ENCODE results near the gene EDC4.
"Not testable (repeated sequence)": the region's sequence is repeated elsewhere in the genome, so short reads cannot be mapped to it uniquely, and the experiment has no call there.

Gene EDC4

GRCh38 chr16:67872631-67873434 is at the start of gene EDC4:
EDC4 (plus strand) TSS chr16:67873052; CDS start chr16:67873262, 210 bp downstream.
- H3K27ac ChIP-seq (ENCODE audit: low read length), result peak within 1 kb of the TSS; percentile 61
- H3K4me1 ChIP-seq (ENCODE audit: control insufficient read depth in 1 of 2, insufficient read depth in 2 of 2, low read length in 2 of 2), result peaks cover 15 to 32% of the 10 kb centered on the region in 2 donors
- H3K27me3 ChIP-seq (ENCODE audit: low read depth, low read length), result no peaks in the 10 kb centered on the region
- H3K4me3 ChIP-seq (ENCODE audit: low read depth in 1 of 2, low read length in 2 of 2), result peak within 1 kb of the TSS; percentile 73 to 89
- peaks cover 35 to 57% of the 10 kb centered on the region in 2 donors for H3K36me3 ChIP-seq (ENCODE audit: control insufficient read depth in 1 of 2, insufficient read depth in 2 of 2, low read length in 2 of 2)
- H3K9me3 ChIP-seq (ENCODE audit: control insufficient read depth in 1 of 2, low read length in 2 of 2), result no peaks in the 10 kb centered on the region

GRCh38 chr16:67825119-67825518 is 47.7 kb upstream of the EDC4 start:
- no peaks in the 10 kb centered on the region for H3K9me3 ChIP-seq (ENCODE audit: control insufficient read depth in 1 of 2, low read length in 2 of 2)
- no peaks in the 10 kb centered on the region for H3K4me1 ChIP-seq (ENCODE audit: control insufficient read depth in 1 of 2, insufficient read depth in 2 of 2, low read length in 2 of 2)
- no peaks in the 10 kb centered on the region for H3K27me3 ChIP-seq (ENCODE audit: low read depth, low read length)
- no peak overlapping the region for H3K27ac ChIP-seq (ENCODE audit: low read length)
- H3K36me3 ChIP-seq (ENCODE audit: control insufficient read depth in 1 of 2, insufficient read depth in 2 of 2, low read length in 2 of 2), result peaks cover 26 to 35% of the 10 kb centered on the region in 2 donors
- no peak overlapping the region for H3K4me3 ChIP-seq (ENCODE audit: low read depth in 1 of 2, low read length in 2 of 2)

GRCh38 chr16:67825906-67826305 is 46.9 kb upstream of the EDC4 start:
- H3K36me3 ChIP-seq (ENCODE audit: control insufficient read depth in 1 of 2, insufficient read depth in 2 of 2, low read length in 2 of 2), result peaks cover 32 to 43% of the 10 kb centered on the region in 2 donors
- no peak overlapping the region for H3K4me3 ChIP-seq (ENCODE audit: low read depth in 1 of 2, low read length in 2 of 2)
- no peak overlapping the region for H3K27ac ChIP-seq (ENCODE audit: low read length)
- H3K27me3 ChIP-seq (ENCODE audit: low read depth, low read length), result no peaks in the 10 kb centered on the region
- H3K4me1 ChIP-seq (ENCODE audit: control insufficient read depth in 1 of 2, insufficient read depth in 2 of 2, low read length in 2 of 2), result no peaks in the 10 kb centered on the region
- H3K9me3 ChIP-seq (ENCODE audit: control insufficient read depth in 1 of 2, low read length in 2 of 2), result no peaks in the 10 kb centered on the region

GRCh38 chr16:67828651-67829050 is 44.2 kb upstream of the EDC4 start:
- Histone ChIP-seq H3K4me3 (ENCODE audit: low read depth in 1 of 2, low read length in 2 of 2) (no peak overlapping the region), H3K9me3 (ENCODE audit: control insufficient read depth in 1 of 2, low read length in 2 of 2) (no peaks in the 10 kb centered on the region), H3K27ac (ENCODE audit: low read length) (no peak overlapping the region), H3K4me1 (ENCODE audit: control insufficient read depth in 1 of 2, insufficient read depth in 2 of 2, low read length in 2 of 2) (peaks cover 0 to 10% of the 10 kb centered on the region in 2 donors), H3K27me3 (ENCODE audit: low read depth, low read length) (no peaks in the 10 kb centered on the region), H3K36me3 (ENCODE audit: control insufficient read depth in 1 of 2, insufficient read depth in 2 of 2, low read length in 2 of 2) (peaks cover 40 to 57% of the 10 kb centered on the region in 2 donors)

GRCh38 chr16:67833030-67833414 is 39.8 kb upstream of the EDC4 start:
- Histone ChIP-seq H3K9me3 (ENCODE audit: control insufficient read depth in 1 of 2, low read length in 2 of 2) (no peaks in the 10 kb centered on the region), H3K4me1 (ENCODE audit: control insufficient read depth in 1 of 2, insufficient read depth in 2 of 2, low read length in 2 of 2) (peaks cover 4 to 10% of the 10 kb centered on the region in 2 donors), H3K27ac (ENCODE audit: low read length) (peak overlapping the region; percentile 62), H3K36me3 (ENCODE audit: control insufficient read depth in 1 of 2, insufficient read depth in 2 of 2, low read length in 2 of 2) (peaks cover 34 to 44% of the 10 kb centered on the region in 2 donors), H3K27me3 (ENCODE audit: low read depth, low read length) (no peaks in the 10 kb centered on the region), H3K4me3 (ENCODE audit: low read depth in 1 of 2, low read length in 2 of 2) (peak overlapping the region; percentile 78 to 81)

GRCh38 chr16:67833415-67834241 is 39.2 kb upstream of the EDC4 start:
- Histone ChIP-seq H3K9me3 (ENCODE audit: control insufficient read depth in 1 of 2, low read length in 2 of 2) (no peaks in the 10 kb centered on the region), H3K36me3 (ENCODE audit: control insufficient read depth in 1 of 2, insufficient read depth in 2 of 2, low read length in 2 of 2) (peaks cover 28 to 38% of the 10 kb centered on the region in 2 donors), H3K27ac (ENCODE audit: low read length) (peak overlapping the region; percentile 62), H3K4me3 (ENCODE audit: low read depth in 1 of 2, low read length in 2 of 2) (peak overlapping the region; percentile 78 to 81), H3K27me3 (ENCODE audit: low read depth, low read length) (no peaks in the 10 kb centered on the region), H3K4me1 (ENCODE audit: control insufficient read depth in 1 of 2, insufficient read depth in 2 of 2, low read length in 2 of 2) (peaks cover 4 to 10% of the 10 kb centered on the region in 2 donors)

- Histone ChIP-seq H3K27ac (ENCODE audit: low read length) (peak overlapping the region; percentile 58), H3K9me3 (ENCODE audit: control insufficient read depth in 1 of 2, low read length in 2 of 2) (no peaks in the 10 kb centered on the region), H3K4me3 (ENCODE audit: low read depth in 1 of 2, low read length in 2 of 2) (peak overlapping the region; percentile 78 to 81), H3K36me3 (ENCODE audit: control insufficient read depth in 1 of 2, insufficient read depth in 2 of 2, low read length in 2 of 2) (peaks cover 22 to 32% of the 10 kb centered on the region in 2 donors), H3K27me3 (ENCODE audit: low read depth, low read length) (no peaks in the 10 kb centered on the region), H3K4me1 (ENCODE audit: control insufficient read depth in 1 of 2, insufficient read depth in 2 of 2, low read length in 2 of 2) (peaks cover 4 to 10% of the 10 kb centered on the region in 2 donors)
Observed at GRCh38 chr16:67834242-67834614, 38.6 kb upstream of the EDC4 start.

- not testable (repeated sequence) for H3K4me3 ChIP-seq (ENCODE audit: low read depth in 1 of 2, low read length in 2 of 2); H3K9me3 ChIP-seq (ENCODE audit: control insufficient read depth in 1 of 2, low read length in 2 of 2); H3K36me3 ChIP-seq (ENCODE audit: control insufficient read depth in 1 of 2, insufficient read depth in 2 of 2, low read length in 2 of 2); H3K27me3 ChIP-seq (ENCODE audit: low read depth, low read length); H3K27ac ChIP-seq (ENCODE audit: low read length)
- peaks cover 4 to 10% of the 10 kb centered on the region in 2 donors for H3K4me1 ChIP-seq (ENCODE audit: control insufficient read depth in 1 of 2, insufficient read depth in 2 of 2, low read length in 2 of 2)
Observed at GRCh38 chr16:67837190-67837589, 35.7 kb upstream of the EDC4 start.

- H3K27ac ChIP-seq (ENCODE audit: low read length), result no peak overlapping the region
- H3K9me3 ChIP-seq (ENCODE audit: control insufficient read depth in 1 of 2, low read length in 2 of 2), result no peaks in the 10 kb centered on the region
- peaks cover 0 to 4% of the 10 kb centered on the region in 2 donors for H3K36me3 ChIP-seq (ENCODE audit: control insufficient read depth in 1 of 2, insufficient read depth in 2 of 2, low read length in 2 of 2)
- no peak overlapping the region for H3K4me3 ChIP-seq (ENCODE audit: low read depth in 1 of 2, low read length in 2 of 2)
- H3K4me1 ChIP-seq (ENCODE audit: control insufficient read depth in 1 of 2, insufficient read depth in 2 of 2, low read length in 2 of 2), result peaks cover 4 to 5% of the 10 kb centered on the region in 2 donors
- no peaks in the 10 kb centered on the region for H3K27me3 ChIP-seq (ENCODE audit: low read depth, low read length)
Observed at GRCh38 chr16:67837811-67838210, 35.0 kb upstream of the EDC4 start.

GRCh38 chr16:67841198-67841815 is 31.5 kb upstream of the EDC4 start:
- Histone ChIP-seq H3K27me3 (ENCODE audit: low read depth, low read length) (no peaks in the 10 kb centered on the region), H3K36me3 (ENCODE audit: control insufficient read depth in 1 of 2, insufficient read depth in 2 of 2, low read length in 2 of 2) (peaks cover 0 to 4% of the 10 kb centered on the region in 2 donors), H3K27ac (ENCODE audit: low read length) (peak overlapping the region; percentile 95), H3K4me1 (ENCODE audit: control insufficient read depth in 1 of 2, insufficient read depth in 2 of 2, low read length in 2 of 2) (peaks cover 22 to 34% of the 10 kb centered on the region in 2 donors), H3K9me3 (ENCODE audit: control insufficient read depth in 1 of 2, low read length in 2 of 2) (no peaks in the 10 kb centered on the region), H3K4me3 (ENCODE audit: low read depth in 1 of 2, low read length in 2 of 2) (peak overlapping the region; percentile 74 to 85)
